GM12873 (cell line): ENCODE data around the gene AMBRA1.
A peak's percentile ranks its signal among the peaks of the same experiment; 100 is the strongest.

Source experiments
- TF ChIP-seq, protein P1 (sequence below): IDR thresholded peaks from 2 replicates; pipeline ENCODE4 v1.5.1; 2012; ENCODE audit warnings: low read depth, mild to moderate bottlenecking, moderate library complexity, low read length, control low read depth; ENCODE audit not compliant: insufficient read depth; ENCODE audit errors: missing control alignments

The AMBRA1 gene

DNA sequence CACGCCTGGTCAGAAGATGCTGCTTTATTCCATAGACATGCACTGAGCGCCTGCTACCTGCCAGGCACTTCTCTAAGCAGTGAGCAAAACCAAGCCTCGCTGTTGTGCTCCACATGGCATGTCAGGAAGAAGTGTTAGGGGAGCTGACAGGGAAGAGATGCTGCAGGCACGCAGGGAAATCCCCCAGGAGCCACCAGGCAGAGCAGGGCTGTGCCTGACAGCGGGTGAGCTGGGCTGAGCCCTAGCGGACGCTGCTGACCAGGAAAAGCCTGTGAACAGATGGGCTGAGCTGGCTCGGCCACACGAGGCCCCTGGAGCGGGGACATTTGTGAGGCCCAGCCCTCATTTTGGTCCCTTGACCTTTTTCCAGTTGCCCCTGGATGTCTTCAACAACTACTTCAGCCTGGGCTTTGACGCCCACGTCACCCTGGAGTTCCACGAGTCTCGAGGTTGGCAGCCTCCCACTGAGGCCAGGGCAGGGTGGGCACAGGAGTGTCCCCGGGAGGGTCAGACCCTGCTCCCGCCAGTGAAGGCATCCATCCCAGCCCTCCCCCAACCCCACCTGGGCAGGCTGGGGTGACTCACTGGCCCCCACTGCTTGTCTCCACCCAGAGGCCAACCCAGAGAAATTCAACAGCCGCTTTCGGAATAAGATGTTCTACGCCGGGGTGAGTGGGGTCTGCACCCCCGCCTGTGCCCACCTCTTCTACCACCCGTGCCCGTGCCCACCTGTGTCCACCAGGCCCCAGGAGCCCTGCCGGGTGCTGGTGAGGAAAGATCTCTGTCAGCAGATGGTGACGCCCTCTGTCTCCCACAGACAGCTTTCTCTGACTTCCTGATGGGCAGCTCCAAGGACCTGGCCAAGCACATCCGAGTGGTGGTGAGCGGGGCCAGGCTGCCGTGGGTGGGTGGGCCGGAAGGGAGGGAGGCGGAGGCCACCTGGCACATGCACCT, 219.8 kb downstream of the AMBRA1 start:
- TF ChIP-seq, protein P1, sequence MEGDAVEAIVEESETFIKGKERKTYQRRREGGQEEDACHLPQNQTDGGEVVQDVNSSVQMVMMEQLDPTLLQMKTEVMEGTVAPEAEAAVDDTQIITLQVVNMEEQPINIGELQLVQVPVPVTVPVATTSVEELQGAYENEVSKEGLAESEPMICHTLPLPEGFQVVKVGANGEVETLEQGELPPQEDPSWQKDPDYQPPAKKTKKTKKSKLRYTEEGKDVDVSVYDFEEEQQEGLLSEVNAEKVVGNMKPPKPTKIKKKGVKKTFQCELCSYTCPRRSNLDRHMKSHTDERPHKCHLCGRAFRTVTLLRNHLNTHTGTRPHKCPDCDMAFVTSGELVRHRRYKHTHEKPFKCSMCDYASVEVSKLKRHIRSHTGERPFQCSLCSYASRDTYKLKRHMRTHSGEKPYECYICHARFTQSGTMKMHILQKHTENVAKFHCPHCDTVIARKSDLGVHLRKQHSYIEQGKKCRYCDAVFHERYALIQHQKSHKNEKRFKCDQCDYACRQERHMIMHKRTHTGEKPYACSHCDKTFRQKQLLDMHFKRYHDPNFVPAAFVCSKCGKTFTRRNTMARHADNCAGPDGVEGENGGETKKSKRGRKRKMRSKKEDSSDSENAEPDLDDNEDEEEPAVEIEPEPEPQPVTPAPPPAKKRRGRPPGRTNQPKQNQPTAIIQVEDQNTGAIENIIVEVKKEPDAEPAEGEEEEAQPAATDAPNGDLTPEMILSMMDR, result no peak

DNA sequence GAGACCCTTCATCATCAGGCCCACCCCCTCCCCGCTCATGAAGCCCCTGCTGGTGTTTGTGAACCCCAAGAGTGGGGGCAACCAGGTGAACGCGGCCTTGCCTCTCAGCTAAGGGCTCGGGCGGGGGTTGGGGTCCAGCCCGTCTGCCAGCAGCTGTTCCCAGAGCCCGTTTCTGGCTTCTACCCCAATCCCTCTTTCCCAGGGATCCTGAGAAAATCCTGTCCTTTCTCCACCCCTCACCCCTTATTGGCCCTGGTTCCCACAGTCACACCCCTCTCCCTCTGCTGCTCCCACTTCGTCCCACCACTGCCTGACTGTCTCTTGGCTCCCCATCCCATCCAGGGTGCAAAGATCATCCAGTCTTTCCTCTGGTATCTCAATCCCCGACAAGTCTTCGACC, 221.7 kb downstream of the AMBRA1 start:
- TF ChIP-seq, protein P1, result no peak

- TF ChIP-seq, protein P1, result no peak
These were observed 223.6 kb downstream of the AMBRA1 start for GRCh38 chr11:46370253-46370652.

DNA sequence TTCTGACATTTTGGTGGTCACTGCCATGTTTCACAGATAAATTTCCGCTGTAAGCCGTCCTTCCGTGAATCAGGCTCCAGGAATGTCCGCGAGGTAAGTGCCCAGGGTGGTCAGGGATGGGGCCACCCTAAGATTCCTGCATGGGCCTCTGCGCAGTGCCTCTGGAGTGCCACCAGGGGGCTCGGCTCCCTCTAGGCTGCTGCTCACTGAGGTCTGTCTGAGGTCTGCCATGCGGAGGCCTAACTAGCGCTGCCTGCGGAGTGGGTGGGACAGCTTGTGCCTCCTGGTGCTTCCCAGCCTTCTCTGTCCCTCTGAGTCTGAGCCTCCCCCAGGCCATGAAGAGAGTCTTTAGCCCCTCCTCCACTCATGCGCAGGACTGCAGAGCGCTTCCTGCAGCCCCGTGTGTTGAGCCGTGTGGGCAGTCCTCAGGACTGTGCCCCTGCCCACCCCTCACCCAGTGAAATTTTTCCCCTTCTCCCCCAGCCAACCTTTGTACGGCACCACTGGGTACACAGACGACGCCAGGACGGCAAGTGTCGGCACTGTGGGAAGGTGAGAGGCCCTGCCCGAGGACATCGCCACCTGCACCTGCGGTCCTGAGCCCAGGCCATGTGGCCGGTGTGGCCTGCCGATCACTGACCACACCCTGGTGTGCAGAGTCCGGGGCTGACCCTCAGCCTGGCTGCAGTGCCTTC, 224.2 kb downstream of the AMBRA1 start:
- TF ChIP-seq, protein P1, result peak; percentile 98

DNA sequence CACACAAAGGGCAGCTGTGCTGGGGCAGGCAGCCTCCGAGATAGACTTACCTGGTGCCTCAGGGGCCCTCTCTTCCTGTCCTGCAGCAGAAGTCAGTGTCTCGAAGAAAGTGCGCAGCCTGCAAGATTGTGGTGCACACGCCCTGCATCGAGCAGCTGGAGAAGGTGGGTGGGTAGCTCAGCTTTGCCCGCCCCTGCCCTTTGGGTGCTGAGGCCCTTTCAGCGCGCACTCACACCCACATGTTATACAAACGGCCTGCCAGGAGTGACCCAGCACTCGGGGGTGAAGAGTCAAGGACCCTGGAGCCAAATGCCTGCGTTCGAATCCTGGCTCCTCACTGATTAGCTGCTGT, 225.9 kb downstream of the AMBRA1 start:
- TF ChIP-seq, protein P1, result no peak

GRCh38 chr11:46367244-46367915, 226.4 kb downstream of the AMBRA1 start:
- TF ChIP-seq, protein P1, result peak; percentile 89
